K562 (cell line): ENCODE measurements around the gene ALOX12B. TPM values are rescaled to one million over a fixed set of nuclear protein-coding genes. Genes with fewer than 3 reads are reported as not detected.

Source experiments
- CEBPZ ChIP-seq: fragments of 150-350 bp; IDR thresholded peaks from 2 replicates; pipeline ENCODE4 v1.6.1; 2014; ENCODE audit warnings: low read depth, mild to moderate bottlenecking, low read length, borderline replicate concordance
- FOXO4 ChIP-seq: fragments of 450-650 bp; formaldehyde crosslinking; IDR thresholded peaks from 2 replicates; pipeline ENCODE4 v1.4.0; 2020; ENCODE audit warnings: mild to moderate bottlenecking, moderate library complexity
- HDAC1 ChIP-seq, 2 experiments: fragments of 450-650 bp; IDR thresholded peaks; 2 replicates each; pipeline ENCODE4 v1.6.1; 2016 to 2017; ENCODE audit warnings: inconsistent platforms in 1 of 2, mild to moderate bottlenecking in 1 of 2, moderate library complexity in 1 of 2
- KDM2B ChIP-seq: fragments of 250-450 bp; sonication (Bioruptor Pico); IDR thresholded peaks from 2 replicates; pipeline ENCODE4 v1.8.0; 2021; ENCODE audit warnings: mild to moderate bottlenecking, moderate library complexity
- MAFK ChIP-seq: IDR thresholded peaks from 2 replicates; pipeline ENCODE4 v1.6.1; 2011; ENCODE audit warnings: low read length, improper control_type of control experiment
- MCM3 ChIP-seq: fragments of 450-650 bp; IDR thresholded peaks from 2 replicates; pipeline ENCODE4 v1.6.1; 2016
- NCOR1 ChIP-seq: fragments of 450-650 bp; IDR thresholded peaks from 2 replicates; pipeline ENCODE4 v1.6.1; 2016; ENCODE audit warnings: mild to moderate bottlenecking, moderate library complexity
- RREB1 ChIP-seq: fragments of 250-450 bp; sonication (Bioruptor Pico); IDR thresholded peaks from 2 replicates; pipeline ENCODE4 v1.4.0; 2020
- STAG1 ChIP-seq: sonication (generic); formaldehyde crosslinking; IDR thresholded peaks from 2 replicates; pipeline ENCODE4 v1.5.0; 2020; ENCODE audit warnings: missing genetic modification reagents, borderline replicate concordance
- U2AF2 ChIP-seq: fragments of 200-400 bp; formaldehyde crosslinking; optimal IDR thresholded peaks from 2 replicates; pipeline ENCODE3; 2017; ENCODE audit warnings: low read depth, mild to moderate bottlenecking, low read length
- ZFPM2 ChIP-seq: fragments of 250-450 bp; sonication (Bioruptor Pico); IDR thresholded peaks from 2 replicates; pipeline ENCODE4 v1.5.1; 2022; ENCODE audit warnings: mild to moderate bottlenecking
- ZNF140 ChIP-seq: fragments of 250-450 bp; sonication (Bioruptor Pico); IDR thresholded peaks from 2 replicates; pipeline ENCODE4 v1.8.0; 2021; ENCODE audit warnings: moderate library complexity, mild to moderate bottlenecking, inconsistent platforms
- ZNF655 ChIP-seq: fragments of 250-450 bp; sonication (Bioruptor Pico); IDR thresholded peaks from 2 replicates; pipeline ENCODE4 v1.5.0; 2021
- ZNF766 ChIP-seq: fragments of 200-800 bp; sonication (Bioruptor generic); conservative IDR thresholded peaks from 2 replicates; pipeline ENCODE4 v1.6.1; 2016; ENCODE audit warnings: missing genetic modification characterization, missing compliant biosample characterization
- polyA plus RNA-seq, 8 experiments: library from polyadenylated mRNA; depleted of rRNA in 4 of 8; stranded (reverse) in 5 of 8; unstranded in 3 of 8; fragments of >200 nt; fragmentation: Nextera tagmentation in 2 of 8; fragmentation: Illumina TruSeq in 1 of 8; extraction: Ambion mirVana in 2 of 8; extraction: Trizol in 1 of 8; gene quantifications; 2 replicates each; pipeline versions ENCODE4 v1.2.1 to v1.2.3, GENCODE V29; 2011 to 2014; ENCODE audit warnings: inconsistent platforms in 1 of 8, missing spikeins in 1 of 8
- total RNA-seq, 7 experiments: library from RNA; depleted of rRNA in 6 of 7; stranded (reverse); fragments of >200 nt in 6 of 7; fragmentation: Illumina TruSeq in 2 of 7; extraction: Trizol in 2 of 7; gene quantifications; 2 replicates each; pipeline versions ENCODE4 v1.2.1 to v1.2.3, GENCODE V29; 2011 to 2021; ENCODE audit warnings: low replicate concordance in 1 of 7
- TF ChIP-seq, protein P1 (sequence below): IDR thresholded peaks from 2 replicates; pipeline ENCODE4 v1.6.1; 2011; ENCODE audit not compliant: insufficient read length; ENCODE audit errors: extremely low read depth

The ALOX12B gene
- total and polyA plus RNA-seq, 9 of the 15 experiments (the other 6 are each of a cell fraction or from before 2014, with no cell fraction given): not detected

DNA sequence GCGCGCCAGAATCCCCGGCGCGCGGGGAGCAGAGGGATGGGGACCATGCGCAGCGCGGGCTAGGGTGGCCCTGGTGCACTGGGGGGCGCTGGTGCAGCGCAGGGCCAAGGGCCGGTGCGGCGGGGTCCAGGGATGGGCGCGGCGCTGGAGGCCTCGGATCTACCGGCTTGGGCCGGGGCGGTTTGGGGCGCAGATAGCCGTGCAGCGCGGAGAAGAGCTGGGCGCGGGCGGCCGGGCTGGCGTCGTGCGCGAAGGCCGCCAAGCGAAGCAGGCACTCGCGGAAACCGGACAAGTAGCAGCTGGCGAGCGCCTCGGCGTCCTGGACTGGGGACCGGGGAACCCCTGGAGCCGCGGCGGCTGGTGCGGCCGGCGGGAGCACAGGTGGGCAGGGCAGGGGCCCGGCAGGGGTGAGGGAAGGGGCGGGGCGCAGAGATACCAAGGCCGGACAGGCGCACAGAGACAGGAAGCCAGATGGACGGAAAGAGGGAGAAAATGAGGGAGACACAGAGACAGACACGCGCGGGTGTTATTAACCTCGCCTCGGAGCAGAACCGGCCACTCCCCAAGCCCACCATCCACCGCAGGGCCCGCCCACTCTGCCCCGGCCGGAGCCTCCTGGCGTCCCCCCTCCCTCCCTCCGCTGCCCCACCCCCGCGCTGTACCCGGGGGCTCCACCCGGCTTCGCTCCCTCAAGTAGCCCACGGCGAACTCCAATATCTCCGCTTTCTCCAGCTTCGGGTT, 34.3 kb upstream of the ALOX12B start (continued):
- peak; percentile 47 for TF ChIP-seq KDM2B (CRISPR knock-in tag)
- peak in 1 of 2 experiments; percentile 48; a peak in 2 of 4 replicates for TF ChIP-seq HDAC1 (IDR thresholded peaks at IDR 0.05)
- TF ChIP-seq RREB1 (CRISPR knock-in tag): peak; percentile 28; the same call in 1 of the 2 replicates
- TF ChIP-seq ZNF655: no peak
- no peak for TF ChIP-seq U2AF2
- no peak for TF ChIP-seq ZNF766 (CRISPR knock-in tag)
- TF ChIP-seq MAFK: no peak
- no peak for TF ChIP-seq ZNF140 (CRISPR knock-in tag)
- TF ChIP-seq, protein P1, sequence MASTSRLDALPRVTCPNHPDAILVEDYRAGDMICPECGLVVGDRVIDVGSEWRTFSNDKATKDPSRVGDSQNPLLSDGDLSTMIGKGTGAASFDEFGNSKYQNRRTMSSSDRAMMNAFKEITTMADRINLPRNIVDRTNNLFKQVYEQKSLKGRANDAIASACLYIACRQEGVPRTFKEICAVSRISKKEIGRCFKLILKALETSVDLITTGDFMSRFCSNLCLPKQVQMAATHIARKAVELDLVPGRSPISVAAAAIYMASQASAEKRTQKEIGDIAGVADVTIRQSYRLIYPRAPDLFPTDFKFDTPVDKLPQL: no peak
- no peak for TF ChIP-seq MCM3
- no peak for TF ChIP-seq CEBPZ
- no peak for TF ChIP-seq FOXO4
- no peak for TF ChIP-seq ZFPM2 (CRISPR knock-in tag)
- no peak for TF ChIP-seq NCOR1
- TF ChIP-seq STAG1 (CRISPR knock-in tag): peak; percentile 77; the same call in 1 of the 2 replicates
